NCI-H128 (cell line): ENCODE measurements around the gene YIPF5.

ENCODE experiments used
- DNase-seq: peaks from one replicate; lab custom pipeline; 2025; ENCODE audit not compliant: unreplicated experiment; lab: John Stamatoyannopoulos, UW

The YIPF5 gene

DNA sequence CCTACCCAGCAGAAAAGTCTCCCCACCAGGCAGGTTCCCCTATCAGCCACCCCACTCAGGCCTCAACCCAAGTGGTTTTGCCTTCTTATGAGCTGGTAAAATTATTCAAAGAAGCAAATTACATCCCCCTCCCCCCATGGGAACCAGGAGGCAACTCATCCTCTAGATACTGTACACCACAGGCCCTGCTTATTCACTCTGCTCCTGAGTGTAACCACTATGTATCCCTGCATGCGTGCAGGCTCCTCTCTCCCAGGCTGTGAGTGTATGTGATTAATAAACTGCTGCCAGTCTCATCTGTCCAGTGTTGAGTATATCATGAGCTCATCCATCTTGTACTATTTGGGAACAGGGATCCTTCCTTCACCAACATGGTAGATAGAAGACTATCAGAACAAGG lies 8.8 kb upstream of the YIPF5 start:
- no peak for DNase-seq

DNA sequence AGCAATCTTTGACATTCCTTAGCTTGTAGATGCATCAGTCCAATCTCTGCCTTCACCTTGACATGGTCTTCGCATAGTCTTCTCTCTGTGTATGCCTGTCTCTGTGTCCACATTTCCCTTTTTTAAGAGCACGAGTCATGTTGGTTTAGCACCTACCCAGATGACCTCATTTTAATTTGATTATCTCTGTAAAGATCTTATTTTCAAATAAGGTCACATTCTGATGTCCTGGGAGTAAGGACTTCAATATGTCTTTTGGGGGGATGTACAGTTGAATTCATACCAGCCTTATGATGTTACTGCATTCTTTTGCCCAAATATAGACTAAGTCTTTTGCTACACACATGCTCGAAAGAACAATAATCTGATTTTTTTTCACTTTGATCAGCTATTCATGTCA lies 7.1 kb upstream of the YIPF5 start:
- no peak for DNase-seq

DNA sequence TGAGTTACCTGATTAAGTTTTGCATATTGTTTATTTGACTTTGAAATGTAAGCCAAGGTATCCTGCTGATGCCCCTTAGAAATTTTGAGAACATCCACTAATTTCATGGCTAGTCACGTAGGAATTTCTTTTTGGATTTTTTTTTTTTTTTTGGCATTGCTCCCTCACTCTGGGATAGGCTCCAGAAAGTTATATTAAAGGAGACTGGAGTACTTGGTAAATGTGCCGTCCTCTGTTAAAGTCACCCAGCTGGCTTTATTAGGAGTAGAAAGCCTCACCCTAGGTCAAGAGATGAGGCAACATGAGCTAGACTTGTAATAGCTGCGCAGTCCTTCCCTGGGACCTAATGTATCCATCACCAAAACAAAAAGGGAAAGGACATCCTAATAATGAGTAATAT lies 3.3 kb upstream of the YIPF5 start:
- no peak for DNase-seq

DNA sequence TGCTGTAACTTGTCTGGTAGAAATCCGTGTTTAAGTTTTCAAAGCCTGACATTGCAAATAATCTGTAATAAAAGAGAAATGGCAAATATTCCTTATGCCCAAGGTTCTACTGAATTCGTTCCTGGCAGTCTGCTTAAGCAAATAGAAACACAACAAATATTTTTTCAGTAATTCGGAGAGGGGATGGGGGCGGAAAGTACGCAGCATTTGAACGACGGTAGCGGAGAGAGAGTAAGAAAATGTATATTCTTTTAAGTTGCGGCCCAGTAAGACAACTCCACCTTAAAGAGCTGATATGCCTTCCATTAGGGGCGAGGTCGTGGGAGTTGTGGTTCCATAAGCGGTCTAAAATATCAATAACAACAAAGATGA lies 569 bp downstream of the YIPF5 start:
- no peak for DNase-seq

DNA sequence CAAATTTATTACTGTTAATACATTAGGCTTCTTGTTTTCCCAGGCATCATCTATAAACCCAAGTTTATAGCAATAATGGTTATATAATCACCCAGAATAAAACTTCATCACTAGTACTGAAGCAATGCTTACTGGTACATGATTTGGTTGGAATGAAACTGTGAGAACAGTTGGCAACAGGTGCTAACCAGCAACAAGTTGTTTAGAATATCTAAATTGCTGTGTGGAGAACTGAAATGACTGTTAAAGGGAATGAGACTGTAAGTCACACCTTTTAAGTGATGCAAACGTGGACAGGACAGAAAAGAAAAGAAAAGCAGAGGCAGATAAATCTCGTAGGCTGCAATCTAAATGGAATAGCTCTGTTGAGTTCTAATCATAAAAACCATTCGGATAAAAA lies 2.5 kb downstream of the YIPF5 start:
- no peak for DNase-seq

DNA sequence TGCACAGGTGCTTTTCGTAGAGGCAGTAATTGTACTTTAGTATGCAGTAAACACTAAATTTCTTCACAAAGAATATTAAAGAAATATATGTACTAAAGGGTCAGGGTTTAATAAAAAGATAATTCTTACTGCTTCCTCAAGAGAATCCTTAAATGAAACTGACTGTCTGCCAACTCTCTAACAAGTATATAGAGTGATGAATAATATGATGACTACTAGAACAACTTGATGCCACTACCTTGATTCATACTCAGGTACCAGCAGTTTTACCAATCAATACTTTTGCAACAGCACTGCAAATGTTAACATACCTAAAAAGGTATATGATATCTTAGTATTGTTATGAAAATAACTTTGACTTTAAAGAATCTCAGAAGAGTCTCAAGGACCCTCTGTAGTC lies 3.8 kb downstream of the YIPF5 start:
- DNase-seq, result no peak

DNA sequence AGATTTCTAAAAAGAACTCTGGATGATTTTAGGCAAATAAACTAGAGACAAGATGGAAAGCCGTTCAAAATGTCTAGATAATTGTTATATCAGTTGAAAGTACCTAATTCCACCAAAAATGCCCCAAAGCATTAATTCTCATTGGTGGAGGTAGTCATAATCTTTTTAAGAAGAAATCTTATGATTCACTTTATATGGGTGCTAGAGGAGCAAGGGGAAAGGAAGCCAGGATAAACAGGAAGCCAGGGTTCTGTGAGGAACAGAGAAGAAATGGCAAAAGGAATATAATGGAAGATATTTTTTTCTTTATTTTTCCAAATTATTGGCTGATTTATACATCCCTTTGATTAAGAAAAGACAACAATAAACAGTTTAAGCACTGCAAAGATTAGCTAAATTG lies 7.8 kb downstream of the YIPF5 start:
- DNase-seq, result no peak

DNA sequence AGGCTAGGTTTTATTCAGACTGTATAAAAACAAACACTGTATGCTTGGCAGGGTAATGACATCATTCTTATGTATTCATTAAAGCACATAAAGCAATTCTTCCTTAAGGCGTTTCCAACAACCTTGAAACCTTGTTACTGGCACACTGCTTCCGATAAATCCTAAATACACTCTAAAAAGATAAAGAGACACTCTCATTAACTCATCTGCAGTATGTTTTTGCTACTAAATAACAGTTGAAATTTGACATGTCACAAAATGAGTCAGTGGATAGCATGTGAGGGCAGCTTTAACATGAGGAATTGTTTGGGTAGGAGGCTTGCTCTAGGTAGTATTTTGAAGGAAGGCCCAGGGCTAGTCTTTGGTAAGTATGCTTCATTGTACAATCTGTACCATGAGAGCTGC lies 13.7 kb downstream of the YIPF5 start:
- no peak for DNase-seq

DNA sequence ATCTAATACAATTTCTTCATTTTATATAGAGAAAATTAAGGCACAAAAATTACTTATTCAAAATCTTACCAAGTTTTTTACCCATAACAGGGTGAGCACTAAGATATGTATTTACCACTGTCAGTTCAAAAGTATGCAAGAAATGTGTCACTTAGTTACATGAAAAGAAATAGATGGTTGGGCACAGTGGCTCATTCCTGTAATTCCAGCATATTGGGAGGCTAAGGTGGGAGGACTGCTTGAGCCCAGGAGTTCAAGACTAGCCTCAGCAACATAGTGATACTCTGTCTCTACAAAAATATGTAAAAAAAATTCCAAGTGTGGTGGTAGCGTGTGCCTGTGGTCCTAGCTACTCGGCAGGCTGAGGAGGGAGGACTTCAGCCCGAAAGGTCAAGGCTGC lies 19.4 kb downstream of the YIPF5 start:
- DNase-seq, result no peak

DNA sequence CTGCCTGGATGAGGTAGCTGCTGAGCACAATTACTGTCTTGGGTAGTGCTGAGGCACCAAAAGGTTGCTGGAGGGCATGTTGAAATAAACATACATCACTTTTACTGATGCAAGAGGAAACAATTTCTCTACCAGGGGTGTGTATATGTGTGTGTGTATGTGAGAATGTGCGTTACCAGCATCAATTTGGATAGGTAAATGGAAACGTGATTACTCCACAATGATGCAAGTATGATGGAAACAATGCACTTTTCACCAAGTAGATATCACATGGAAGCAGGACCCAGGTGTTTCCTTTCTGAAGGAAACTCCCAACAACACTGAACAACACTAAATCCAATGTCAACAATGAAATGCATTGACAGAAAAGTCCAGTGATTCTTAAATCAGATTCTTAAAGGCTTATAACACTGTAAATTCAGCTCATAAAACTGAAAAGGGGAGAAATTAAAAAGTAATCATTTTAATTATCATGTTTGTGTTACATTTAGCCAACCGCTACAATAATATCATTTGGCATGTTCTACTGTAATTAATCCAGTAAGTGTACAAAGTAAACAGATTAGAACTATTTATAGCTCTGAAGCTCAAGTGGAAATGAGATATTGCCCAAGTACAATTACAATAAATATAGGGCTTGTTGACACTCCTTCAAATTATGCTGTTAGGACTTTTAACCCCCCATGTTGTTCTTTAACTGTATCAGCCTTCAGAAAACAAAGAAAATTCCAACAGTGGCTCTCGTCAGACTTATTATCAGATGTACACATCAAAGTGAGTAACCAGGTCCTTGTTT lies 25.3 kb downstream of the YIPF5 start:
- peak; percentile 5 for DNase-seq

DNA sequence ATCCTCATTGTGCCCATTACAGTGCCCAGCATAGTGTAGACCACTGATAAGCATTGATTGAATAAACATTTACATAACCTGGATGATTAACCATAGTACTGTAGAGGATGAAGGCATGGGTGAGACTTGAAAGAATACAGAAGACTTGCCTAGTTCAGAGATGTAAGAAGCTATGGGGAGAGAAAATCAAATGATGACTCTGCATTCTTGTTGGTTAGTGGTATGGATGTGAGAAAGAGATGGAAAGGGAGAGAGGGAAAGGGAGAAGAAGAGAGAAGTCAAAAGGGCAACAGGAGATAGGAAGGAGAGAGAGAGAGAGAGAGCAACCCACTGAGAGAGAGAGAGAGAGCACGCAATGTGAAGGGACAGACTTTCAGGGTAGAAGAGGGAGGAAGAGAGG lies 26.8 kb downstream of the YIPF5 start:
- no peak for DNase-seq

DNA sequence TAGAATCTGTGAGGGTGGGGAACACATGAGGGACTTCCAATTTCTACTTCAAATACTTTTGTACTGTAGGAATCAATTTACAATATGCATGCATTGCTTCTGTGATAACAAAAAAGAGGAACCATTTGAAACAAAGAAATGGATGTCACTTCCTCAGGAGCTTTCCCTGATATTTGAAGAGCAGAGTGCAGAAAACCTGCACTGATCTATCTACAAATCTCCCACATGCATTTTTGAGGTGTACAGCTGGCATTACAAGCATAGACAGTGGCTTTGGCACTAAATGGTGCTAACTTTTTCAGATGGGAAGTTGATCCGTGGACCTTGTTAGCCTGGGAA lies 27.7 kb downstream of the YIPF5 start:
- no peak for DNase-seq

DNA sequence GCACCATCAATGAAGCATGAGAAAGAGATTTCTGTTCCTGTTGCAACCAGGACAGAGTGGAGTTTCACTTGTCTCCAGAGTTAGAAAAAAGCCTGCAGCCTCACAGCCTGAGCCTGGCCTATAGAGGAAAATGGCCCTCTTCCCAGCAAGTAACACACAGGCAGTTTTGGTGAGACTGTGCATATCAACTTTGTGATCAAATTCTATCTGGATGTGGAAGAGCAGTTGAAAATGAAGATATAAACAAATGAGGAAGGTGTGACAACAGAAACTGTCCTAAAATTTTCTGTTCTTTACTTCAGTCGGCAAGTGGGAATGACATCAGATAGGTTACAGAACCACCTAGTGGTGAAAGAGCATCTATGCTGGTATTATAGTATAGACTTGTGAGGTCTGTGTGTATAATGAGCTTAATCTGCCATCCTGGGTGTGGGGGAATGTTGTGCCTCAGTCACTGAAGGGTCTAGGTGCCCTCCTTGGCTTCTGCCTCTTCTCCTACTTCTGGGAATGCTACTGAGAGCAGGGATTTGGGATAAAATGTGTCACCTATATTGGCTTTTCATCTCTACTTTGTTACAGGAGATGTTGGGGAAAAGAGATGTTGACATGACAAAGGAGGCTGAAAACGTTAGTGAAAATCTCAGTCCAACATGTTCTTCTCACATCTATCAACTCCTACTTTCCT lies 28.2 kb downstream of the YIPF5 start:
- DNase-seq, result no peak

DNA sequence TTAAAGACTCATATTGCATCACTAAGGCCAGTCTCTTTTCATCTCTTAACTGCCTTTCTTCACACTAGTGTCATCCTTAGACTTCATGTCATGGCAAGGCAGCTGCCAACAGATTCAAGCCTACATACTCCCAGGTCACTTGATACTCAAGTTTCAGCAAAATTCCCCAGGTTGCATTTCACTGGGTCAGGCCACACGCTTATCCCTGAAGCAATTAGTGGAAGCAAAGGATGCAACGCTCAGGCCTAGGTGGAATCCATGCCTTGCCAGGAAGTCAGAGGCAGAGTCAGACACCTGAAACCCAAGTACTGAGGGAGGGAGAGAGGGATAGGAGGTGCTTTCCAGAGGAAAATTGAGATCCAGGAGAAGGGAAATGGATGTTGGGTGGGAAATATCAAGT lies 28.9 kb downstream of the YIPF5 start:
- no peak for DNase-seq

DNA sequence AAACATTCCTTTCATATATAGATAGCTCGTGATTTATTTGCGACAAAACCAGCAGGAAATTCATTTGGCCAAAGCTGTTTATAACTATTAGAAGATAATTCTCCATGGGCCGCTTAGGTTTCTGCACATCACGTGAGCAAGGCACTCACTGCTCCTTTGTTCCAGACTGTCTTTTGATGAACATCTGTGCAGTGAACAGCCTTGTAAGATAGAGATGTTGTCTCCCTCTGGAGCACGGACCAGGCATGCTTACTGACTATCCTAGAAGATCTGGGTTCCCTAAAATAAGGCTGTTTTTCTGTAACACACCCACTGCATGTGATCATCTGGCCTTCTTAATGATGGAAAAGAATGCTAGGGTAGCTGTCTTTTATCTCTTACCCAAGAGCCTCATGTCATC lies 30.9 kb downstream of the YIPF5 start:
- no peak for DNase-seq

DNA sequence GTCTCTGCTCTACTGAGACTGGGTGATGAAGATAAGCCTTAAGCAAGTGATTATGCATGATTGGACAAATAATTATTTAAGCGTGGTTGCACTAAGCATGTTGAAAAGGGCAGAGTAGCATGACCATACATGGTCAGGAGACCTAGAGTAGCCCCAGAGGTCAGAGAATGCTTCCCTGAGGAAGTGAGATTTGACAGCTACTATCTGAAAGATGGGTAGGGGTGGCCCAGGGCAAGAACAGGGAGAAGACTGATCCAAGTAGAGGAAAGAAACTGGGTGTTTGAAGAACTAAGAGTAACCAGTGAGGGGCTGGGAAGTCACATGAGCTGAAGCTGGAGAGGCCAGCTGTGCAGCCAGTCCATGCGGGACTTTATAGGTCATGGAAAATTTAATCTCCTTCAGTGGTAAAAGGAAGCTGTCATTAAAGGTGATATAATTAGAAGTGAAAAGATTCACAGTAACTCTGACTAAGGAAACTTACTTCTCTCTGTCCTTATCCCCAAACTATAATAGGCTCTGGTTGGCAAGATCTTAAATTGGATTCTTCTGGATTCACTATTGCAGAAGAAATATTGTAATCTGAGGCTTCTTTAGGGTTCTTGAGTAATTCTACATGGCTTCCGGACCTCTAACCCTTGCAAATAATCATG lies 35.2 kb downstream of the YIPF5 start:
- DNase-seq, result no peak

DNA sequence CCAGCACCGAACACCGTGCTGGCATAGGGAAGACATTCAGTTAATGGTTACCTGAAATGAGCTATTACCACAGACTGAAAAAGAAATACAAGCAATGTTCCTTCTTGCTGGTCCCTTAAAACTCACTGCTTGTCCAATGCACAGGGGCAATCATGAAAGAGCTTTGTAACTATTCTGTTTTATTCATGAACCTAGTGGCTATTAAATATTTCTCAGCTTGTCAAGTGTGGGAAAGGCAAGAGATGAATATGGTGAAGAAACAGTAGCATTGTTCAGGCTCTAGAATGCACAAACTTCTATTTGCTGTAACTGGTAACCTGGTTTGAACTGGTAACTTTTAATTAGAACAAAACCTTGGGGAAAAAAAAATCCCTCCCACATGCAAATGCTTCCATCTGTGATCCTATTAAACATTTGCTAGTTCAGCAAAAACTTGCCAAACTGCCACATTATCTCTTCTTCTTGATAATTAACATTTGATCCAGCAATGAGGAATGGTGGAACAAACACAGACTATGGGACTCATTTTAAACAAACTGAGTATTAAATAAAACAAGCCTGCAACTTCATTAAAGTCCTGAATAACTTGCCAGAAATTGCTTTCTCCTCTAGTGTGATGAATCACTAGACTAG lies 36.1 kb downstream of the YIPF5 start:
- DNase-seq, result no peak

DNA sequence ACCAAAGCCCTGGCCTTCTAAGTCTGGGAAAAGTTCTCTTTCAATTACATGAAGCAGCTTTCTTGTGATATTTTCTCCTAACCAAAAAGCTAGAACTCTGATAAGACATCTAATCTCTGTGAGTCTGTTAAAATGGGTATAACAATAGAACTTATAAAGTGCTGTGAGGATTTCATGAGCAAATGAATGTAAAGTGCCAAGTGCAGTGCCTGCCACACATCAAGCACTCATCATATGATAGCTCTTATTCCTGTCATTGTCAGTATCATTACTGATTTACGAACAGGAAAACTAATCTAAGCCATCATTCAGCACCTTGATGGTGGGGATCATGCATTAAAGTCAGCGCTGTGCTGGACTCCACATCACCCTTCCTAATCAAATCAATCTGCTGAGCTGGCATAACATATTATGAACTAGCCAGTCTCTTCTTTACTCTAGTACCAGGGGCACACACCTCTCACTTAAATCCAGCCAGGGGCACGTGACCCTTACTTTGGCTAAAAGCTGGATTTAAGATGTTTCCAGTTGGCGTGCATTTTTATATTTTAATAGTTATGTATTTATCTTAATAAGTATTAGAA lies 37.3 kb downstream of the YIPF5 start:
- DNase-seq, result no peak

DNA sequence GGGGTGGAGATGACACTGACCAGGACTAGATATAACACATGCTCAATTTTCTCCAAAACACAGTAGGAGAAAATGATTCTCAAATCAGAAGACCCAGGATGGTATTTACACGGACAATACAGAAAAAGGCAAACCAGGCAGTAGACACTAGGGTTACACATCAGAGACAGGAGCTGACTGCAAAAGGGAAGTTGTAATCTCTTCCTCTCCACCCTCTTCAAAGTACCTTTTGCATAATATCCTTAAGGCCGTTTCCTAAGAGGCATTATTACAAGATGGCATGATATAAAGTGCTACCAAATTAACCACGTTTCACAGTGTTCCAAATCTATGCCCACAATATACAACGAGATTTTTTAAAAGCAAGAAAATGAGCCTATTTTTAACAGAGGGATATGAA lies 39.2 kb downstream of the YIPF5 start:
- DNase-seq, result no peak

DNA sequence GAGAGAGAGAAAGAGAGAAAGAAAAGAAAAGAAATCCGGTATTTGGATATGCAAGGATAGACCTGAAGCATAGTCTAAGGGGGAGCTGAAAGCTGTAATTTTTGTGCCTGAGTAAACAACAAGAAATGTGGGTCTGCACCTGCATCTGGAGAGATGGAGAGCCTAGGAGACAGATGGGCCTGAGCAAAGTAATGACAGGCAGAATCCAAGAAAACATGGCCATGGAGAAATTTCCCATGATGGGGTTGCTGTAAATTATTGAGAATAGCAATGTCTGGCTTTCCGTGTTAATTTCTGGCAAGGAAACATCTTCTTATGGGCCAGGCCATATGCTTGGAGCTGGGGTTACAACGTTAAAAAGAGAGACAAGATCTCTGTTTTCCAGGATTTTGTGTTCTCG lies 40.2 kb downstream of the YIPF5 start:
- no peak for DNase-seq

DNA sequence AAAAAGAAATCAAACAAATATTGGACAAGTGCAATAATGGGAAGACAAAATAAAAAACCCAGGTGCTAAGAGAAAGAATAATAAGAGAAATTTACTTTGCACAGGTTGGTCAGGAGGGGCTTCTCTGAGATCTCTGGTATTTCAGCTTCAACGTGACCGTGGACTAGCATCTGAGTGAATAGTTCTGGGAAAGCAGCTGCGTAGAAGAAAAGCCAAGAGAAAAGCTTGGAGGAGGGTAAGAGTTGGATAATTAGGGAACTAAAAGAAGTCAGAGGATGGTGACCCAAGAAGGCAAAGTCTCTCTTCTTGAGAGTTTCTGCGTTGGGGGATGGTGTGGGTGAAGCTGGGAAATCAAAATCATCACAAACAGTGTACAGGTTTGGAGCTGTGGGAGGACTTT lies 41.6 kb downstream of the YIPF5 start:
- DNase-seq, result no peak

DNA sequence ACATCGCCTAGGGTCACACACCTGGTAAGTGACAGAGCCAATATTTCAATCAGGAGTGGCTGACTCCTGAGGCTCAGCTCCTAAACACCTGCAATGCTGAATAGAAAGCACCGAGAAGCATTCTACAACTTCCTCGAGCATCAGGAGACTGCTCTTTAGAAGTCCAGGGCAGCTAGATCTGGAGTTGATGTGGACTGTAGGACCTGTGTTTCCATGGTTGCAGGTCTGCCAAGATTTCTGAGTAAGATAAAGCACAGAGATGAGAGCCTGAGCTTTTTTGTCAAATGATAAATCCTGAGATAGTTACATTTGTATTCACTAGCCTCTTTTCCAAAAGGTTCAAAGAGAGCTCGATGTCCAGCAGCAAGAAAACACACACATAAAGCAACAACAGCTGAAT lies 43.8 kb downstream of the YIPF5 start:
- DNase-seq, result no peak
